Left hindlimb (tissue), 1 donor: Measurements from ENCODE around the gene PRKCD.

Experiments
- DNase-seq: peaks from one replicate; pipeline ENCODE4 v3.0.0-alpha.2; 2018

PRKCD gene

DNA sequence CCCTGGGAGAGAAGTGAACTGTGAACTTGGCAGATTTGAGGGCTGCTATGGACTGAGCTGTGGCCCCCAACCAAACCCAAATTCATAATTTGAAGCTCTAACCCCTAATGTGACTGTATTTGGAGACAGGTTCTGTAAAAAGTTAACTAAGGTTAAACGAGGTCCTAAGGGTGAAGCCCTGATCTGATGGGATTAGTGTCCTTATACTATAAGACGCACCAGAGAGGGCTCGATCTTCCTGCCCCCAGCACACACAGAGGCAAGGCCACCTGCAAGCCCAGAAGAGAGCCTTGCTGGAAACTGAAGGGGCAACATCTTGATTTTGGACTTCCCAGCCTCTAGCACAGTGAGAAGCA lies 60.8 kb downstream of the PRKCD start:
- no peak for DNase-seq

DNA sequence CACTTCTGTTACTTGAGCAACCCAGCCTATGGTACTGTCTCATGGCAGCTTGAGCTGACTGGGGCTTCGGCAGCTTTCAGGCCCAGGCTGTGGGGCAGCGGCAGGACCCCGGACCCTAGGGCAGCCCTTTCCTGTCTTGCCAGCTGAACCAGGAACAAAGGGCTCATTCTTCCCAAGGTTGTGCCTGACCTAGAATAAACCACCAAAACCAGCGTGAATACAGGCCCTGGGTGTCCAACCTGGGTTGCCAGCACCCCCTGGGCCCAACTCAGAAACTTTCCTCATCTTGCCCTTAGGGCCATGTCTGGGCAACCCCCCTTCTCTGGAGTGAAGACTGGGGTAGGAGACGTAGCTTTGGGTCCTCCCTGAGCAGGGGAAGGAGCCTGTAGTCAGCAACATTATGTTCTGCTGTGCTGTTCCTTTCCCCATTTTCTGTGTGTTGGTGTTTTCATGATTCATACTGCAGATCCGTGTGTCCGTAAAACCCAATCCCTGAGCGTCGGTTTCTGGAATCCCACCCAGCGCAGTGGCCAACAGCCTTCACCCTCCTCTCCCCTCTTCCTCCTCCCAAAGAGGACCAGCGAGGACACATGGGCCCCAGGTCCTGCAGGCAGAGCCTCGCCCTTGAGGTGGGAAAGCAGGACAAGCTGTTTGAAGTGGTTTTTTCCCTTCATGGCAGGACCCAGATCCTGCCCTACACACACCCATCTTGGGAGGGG lies 61.3 kb downstream of the PRKCD start:
- no peak for DNase-seq

DNA sequence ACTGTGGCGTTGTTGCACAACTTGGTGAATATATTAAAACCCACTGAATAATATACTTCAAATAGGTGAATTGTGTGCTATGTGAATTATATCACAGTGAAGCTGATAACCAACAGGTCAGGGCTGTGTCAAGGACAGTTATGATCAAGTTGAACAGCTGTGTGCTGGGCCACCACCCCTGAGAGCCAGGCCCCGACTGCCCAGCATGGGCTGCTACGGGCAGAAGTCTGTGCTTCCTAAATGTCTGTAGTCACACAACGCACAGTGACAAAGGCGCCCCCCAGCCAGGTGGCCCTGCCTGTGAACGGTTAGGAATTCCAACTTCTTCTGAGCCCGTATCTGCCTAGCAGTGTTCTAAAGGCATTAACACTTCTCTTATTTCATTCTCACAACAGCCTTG lies 62.0 kb downstream of the PRKCD start:
- DNase-seq = no peak

DNA sequence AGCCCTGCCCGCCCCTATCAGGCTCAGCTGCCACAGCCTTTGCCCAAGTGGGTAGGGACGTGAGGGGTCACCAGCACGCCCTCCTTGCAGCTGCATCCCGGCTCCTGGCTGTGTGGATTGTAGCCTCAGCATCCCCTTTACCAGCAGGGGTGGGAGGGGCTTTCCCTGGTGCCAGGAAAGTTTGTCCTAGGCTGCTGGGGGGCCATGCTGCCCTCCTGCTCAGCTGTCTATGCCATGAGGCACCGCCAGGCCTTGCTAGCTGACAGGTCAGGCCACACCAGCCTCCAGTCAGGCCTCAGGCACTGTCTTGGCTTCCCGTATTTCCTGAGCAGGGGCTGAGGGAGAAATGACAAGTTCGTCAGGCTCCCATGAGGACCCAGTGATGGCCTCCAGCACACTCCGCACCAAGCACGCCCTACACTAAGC lies 62.5 kb downstream of the PRKCD start:
- DNase-seq = no peak

DNA sequence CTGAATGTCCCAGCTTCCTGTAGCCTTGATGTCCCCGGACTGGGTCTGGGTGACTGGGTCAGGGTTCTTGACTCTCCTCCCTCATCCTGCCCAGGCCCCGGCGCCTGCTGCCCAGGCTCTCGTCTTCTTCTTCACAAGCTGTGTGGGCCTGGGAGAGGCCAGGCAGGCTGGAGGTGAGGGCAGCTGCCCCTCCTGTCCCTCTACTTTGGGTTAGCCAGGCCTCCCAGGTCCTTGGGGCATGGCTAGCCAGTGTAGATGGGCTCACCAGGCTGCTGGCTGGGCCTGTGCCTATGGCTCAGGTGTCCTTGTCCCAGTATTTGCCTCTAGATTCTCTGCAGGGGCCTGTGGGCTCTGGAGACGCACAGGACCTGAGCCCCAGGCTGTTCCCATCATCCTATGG lies 63.0 kb downstream of the PRKCD start:
- no peak for DNase-seq

DNA sequence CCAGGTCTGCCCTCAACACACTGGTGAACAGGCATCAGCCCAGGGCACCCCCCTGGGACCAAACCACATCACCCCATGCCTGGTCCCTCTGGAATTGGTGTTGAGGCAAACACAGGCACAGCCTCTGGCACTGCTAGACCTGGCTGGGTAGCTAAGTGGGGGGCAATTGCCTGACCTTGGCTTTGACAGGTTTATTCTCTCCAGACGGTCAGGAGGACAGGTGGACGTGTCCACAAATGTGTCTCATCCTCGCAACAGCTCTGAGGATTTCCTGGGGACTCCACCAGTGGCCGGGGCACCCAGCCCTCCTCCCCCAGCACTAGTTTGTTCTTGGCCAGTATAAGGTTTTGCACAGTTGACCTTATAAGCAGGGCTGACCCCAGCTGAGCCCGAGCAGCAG lies 63.5 kb downstream of the PRKCD start:
- DNase-seq = no peak

DNA sequence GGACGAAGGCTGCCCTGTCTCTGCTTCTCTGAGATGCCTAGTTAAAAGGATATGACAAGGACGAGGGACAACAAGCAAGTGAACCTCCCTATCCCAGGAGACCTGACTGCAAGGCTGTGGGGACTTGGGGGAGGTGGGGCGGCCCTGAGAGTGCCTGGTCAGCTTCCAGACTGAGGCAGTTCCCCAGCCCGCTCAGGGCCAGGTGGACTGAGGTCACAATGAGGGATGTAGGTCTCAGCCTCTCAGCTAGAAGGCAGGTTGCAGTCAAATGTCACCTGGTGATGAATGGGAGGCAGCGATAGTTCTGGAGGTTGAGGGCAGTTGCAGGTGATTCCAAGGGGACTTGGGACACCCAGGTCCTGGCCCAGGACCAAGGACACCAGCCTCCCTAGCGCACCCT lies 64.2 kb downstream of the PRKCD start:
- DNase-seq = no peak

DNA sequence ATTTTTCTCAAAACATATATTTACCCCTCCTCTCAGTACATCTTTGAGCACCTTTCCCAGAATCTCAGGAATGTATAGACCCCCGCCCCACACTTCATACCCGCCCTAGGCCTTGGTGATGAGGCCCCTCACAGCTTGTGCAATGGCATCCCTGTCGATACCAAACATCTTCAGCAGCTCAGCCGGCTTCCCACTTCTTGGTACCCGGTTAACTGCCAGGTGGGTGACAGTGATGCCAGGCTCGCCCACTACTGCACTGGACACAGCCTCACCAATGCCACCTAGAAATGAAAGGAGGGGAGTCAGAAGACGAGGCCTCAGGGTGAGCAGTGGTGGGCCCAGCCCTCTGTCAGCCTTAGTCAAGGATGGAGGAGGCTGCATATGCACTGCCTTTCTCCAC lies 64.6 kb downstream of the PRKCD start:
- DNase-seq = no peak

DNA sequence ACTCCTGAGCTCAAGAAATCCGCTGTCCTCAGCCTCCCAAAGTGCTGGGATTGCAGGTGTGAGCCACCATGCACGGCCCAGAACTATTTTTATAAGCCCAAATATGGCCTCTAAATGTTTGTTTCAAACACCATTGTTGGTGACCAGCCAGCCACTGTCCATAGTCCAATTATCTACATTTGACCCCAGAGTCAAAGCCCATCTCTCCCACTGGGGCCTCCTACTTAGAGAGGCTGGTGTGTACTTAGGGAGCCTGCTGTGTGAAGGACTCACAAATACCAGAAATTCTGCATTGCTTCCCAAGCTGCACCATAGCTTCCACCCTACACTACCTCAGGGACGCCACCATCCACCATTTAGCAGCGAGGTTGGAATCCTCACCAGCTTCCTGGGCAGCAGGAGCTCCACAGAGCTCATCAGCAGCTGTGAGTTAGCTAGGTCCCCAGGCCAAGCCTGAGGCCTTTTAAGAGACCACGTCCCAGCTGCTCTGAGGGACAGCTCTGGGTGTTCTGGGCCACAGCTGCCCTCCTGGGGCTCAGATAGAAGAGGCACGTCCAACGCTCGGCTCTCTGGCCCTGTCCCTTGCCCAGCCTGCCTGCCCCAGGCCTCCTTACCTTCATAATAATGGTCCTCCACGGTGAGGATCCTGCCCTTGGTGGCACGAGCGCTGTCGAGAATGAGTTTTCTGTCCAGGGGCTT lies 65.3 kb downstream of the PRKCD start:
- no peak for DNase-seq

DNA sequence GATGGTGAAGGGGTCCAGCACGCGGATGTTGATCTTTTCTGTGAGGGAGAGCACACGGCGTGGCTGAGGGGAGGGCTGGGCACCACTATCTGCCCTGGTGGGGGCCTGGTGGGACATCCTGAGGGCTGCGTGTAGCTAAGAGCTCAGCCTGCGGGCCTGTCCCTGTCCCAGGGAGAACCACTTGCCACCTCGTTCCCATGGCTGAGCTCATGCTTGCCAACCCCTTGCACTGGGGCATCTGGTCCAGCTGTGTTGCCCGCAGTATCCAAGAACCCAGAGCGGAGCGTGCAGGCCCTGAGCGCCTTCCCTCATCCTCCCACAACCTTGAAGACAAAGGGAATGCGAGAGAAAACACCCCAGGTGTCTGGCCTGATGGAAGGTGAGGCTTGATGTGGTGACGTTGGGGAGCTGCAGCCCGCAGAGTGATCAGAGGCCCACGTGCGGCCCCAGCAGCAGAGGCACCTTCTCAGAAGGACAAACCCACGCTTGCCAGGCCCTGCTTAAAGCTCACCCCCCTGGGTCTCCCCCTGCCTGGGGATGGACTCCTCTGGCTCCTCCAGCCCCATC lies 65.9 kb downstream of the PRKCD start:
- no peak for DNase-seq

DNA sequence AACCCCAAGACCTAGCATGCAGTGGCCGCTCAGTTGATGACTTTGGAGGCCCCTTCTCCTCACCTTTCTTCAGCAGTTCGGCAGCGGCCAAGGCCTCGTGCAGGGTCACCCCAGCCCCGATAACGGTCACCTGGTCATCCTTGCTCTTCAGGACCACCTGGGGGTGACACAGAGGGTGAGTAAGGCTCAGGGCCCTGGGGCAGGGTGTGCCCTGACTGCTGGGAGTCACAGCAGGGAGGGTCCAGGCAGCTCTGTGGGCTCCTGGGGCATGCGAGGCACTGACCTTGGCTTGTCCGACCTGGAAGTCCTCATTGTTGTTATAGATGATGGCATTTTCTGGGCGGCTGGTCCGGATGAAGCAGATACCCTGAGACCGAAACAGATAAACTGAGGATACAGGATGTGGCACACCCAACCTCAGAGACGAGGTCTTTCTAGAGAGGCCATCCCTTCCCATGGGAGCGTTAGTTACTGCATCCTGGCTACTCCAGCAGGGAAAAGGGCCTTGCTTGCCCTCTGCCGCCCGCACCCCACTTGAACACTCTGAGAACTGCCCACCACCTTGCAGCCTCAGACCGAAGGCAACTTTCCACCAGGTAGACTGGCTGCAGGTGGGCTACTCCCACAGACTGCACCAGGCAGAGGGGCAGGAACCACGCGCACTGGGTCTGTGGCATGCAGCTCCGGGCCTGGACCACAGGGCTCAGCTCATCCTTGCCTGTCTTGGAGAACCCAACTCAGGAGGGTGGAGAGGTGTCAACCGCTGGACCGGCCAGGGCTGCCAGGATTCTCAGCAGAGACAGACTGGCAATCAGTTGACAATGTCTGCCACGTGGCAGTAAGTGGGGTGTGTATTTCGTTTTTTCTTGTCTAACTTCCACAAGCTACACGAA lies 67.2 kb downstream of the PRKCD start:
- DNase-seq = no peak

DNA sequence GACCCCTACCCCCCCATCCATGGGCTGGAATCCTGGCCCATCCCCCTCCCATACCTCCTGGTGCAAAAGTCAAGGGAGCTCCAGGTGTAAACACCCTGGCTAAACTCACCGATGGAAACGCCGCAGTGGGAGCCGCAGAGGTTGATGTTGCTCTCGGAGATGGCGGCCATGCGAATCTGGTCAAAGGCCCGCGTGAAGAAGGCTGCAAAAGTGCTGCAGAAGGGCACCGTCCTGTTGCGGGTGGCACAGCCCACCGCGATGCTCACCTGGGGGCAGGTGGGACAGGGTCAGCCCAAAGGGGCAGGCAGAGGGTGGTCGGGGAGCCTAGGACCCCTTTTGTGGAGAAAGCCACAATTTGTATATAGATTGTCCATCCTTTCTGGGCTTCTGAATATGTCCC lies 68.2 kb downstream of the PRKCD start:
- no peak for DNase-seq

DNA sequence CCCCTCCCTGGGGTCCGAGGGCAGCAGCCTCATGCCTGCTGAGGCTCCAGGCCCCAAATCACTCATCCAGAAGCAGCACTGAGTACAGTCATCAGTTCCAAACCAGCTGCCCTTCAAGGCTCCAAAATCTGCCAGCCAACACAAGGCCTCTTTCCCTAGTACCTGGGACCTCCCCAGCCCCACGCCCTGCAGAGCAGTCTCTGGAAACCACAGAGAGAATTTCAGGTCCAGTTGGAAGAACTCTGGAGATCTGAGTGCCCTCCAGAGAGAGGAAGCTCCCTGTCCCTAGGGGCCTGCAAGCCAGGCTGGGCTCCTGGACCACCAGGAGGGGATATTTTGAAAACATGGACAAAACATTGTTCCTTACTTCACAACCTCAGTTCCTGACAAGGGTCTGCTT lies 68.6 kb downstream of the PRKCD start:
- DNase-seq = no peak

DNA sequence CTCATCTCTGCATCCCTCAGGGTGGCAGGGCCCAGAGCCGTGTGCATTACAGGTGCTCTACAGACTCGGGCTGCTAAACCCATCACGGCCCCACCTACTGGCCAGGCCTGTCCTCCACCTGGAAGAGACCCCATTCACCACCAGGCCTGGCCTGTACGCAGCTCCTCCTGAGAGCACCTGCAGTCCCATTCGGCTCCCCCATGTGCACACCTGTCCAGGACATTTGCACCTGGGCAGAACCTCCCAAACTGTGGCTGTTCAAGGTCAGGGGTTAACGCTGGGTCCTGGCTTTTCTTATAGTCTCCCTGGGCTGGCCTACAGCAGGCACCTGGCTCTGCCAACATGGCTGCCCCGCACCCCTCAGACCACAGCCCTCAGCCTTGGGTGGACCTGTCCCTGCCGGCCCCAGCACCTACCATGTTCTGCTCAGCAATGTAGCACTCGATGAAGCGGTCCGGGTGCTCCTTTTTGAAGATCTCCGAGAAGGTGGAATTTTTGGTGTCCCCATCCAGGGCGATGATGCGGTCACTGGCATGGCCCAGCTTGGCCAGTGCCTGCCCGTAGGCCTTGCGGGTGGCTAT lies 69.1 kb downstream of the PRKCD start:
- no peak for DNase-seq

DNA sequence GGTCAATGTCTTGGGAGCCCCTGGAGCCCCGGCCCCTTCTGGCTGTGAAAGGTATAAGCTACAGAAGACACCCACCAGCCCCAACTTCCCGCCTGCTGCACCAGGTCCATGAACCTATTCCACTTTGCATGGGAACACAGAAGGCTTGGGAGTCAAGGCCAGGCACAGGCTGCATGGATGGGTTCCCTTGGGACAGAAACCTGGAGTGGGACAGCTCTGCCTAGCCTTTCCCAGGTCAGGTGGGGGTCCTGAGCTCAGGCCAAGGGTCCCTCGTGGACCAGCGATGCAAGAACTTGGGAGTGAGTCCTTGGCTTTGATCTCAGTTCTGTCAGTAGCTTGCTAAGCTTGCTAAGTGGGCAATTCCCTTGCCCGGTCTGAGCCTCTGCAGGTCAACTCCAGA lies 69.8 kb downstream of the PRKCD start:
- no peak for DNase-seq

DNA sequence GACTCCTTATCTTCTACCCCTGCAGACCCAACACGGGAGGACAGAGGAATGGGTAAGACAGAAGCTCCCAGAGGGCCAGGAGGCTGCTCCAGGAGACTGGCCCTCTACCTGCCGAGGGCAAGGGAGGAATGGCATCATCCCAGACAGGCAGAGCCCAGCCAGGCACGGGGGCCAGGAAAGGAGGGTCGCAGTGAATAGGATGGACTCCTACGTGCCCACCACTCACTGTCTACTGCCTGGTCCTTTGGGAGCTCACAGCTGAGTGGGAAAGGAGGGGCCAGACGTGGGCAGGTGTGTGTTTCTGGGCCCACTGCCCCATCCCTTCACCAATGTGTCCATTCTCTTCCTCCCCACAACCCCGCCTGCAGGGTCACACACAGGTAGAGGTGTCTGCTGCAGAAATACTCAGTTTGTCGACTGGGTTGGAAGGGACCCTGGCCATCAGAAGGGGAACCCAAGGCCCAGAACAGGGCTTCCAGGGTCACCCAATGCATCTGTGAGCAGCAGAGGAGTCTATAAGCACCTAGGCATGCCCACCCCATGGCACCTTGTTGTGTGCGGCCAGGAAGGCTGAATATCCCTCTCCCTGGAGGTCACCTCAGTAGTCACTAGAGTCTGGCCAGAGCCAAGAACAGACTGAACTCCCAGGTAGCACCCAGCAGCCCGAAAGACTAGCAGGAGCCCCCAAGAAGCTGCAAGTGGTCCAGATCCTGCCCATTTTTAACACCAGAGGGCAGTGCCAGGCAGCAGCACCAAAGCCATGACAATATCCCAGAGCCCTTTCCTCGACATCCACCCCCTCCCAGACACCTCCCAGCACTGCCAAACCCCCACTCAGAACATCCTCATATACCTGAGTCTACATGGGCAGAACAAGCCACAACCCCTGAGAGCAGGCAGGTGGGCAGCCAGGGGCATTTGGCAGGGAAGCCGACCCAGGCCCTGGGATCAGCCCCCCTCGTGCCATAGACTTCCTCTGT lies 70.8 kb downstream of the PRKCD start:
- no peak for DNase-seq

DNA sequence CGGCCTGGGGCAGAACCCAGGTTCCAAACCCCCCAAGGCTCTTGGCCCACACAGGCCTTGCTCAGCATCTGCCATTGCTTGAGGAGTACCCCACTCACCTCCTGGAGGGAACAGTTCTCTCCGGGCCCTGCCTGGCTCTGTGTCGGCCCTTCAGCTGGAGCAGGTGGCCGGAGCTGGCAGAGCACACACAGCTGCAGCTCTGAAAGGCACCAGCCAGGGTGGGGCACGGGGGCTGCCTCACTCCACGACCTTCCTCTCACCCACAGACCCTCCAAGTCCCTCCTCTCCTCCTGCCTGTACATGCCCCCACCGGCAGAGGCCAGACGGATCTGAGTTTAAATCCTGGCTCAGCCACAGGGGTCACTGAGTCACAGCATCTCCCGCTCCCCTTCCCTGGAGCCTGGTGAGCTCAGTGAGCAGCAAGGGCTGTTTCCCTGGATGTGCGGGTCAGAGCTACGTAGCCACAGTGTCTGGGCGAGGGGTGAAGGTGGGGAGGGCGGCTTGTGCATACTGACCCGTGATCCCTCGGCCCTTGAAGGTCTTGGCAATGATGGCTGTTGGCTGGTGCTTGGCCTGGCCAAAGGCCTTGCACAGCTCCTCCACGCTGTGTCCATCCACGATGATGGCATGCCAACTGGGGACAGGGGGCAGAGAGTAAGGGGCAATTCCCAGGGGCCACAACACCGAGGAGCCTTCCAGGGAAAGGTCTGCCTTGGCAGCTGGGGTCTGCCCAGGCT lies 71.8 kb downstream of the PRKCD start:
- DNase-seq = no peak

DNA sequence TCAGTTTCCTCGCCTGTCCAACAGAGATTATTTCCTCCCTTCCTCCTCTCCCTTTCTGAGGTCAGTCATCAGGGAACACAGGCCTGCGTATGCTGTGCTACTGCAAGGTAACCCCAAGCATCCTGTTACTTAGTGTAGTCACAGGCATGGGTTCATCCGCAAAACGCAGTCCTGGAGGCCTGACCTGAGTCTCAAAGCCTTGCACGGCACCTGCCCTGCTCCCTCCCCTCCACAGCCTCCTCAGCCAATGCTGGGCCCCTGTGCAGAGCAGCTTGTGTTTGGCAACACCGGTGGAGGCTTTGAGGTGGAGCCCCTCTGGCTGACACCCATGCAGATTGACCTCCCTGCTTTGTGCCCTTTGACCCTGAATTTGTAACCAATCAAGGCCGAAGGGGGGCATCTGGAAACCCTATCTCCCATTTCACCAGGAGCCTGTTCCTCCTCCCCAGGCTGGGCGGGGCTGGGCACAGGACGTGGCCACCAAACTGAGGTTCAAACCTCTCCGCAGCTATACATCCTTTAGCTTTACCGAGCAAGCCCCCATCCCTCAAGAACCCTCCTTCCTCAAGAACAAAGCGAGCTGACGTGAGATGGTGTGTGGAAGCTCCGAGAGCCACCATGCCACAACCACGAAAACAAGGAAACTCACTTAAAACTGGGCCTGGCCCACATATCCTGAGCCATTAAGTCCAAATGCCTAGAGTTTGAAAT lies 73.3 kb downstream of the PRKCD start:
- DNase-seq = no peak

DNA sequence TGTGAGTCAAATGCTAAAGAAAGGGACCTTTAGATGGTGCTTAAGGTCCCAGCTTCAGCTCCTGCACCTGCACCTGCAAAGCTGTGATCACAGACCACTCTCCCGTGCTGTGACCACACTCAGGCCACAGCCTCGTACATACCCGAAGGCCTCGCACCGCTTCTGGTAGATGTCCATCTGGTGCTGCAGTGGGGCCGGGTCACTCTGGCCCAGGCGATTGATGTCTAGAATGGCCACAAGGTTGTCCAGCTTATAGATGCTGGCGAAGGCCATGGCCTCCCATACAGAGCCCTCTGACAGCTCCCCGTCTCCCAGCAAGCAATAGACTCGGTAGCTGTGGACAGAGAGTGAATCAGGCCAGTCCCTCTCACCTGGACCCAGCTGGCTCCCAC lies 73.8 kb downstream of the PRKCD start:
- no peak for DNase-seq

DNA sequence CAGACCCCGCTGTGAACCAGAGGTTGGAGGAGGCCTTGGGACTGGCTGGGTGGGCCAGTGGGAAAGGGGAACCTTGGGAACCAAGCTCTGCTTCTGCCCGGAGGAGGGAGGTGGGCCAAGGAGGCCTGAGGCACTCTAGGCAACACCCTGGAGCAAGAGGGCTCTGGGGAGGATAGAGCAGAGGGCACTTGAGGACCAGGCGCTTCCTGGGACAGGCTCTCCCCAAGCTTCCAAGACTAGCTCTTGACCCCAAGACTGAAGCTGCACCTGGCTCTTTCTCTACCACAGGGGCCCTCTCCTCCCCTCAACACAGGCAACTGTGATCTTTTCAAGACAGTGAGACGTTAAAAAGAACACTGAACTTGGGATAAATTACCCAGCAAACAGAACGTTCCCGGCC lies 74.5 kb downstream of the PRKCD start:
- no peak for DNase-seq
